GM19397 (cell line): ENCODE data around the gene PLEKHO2.
A peak's percentile ranks its signal among the peaks of the same experiment; 100 is the strongest.

Source experiments
- ATAC-seq: cut with Tn5 transposase; IDR thresholded peaks from one replicate; pipeline ENCODE4 v1.9.1; 2021; ENCODE audit warnings: mild to moderate bottlenecking, moderate library complexity; ENCODE audit not compliant: unreplicated experiment

The PLEKHO2 gene

DNA sequence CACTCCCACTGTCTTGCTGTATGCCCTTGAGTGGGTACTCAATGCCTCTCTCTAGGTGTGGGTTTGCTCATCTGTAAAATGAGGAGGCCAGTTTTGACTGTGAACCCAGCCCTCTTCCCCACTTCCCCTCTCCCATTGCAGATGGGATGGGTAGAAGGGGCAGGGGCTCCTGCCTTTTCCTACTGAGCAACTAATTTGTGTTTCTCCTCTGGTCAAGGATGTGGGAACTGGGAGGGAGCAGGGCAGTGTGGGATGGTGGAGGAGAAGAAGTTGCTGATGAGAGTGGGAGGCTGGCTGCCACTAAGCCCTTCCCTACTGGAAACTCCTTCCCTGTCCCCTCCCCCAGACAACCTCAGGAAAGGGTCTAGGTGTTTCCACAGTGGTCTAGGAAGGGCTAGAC, 49.8 kb downstream of the PLEKHO2 start:
- no peak for ATAC-seq

GRCh38 chr15:64892847-64893403, 51.2 kb downstream of the PLEKHO2 start:
- ATAC-seq: no peak

DNA sequence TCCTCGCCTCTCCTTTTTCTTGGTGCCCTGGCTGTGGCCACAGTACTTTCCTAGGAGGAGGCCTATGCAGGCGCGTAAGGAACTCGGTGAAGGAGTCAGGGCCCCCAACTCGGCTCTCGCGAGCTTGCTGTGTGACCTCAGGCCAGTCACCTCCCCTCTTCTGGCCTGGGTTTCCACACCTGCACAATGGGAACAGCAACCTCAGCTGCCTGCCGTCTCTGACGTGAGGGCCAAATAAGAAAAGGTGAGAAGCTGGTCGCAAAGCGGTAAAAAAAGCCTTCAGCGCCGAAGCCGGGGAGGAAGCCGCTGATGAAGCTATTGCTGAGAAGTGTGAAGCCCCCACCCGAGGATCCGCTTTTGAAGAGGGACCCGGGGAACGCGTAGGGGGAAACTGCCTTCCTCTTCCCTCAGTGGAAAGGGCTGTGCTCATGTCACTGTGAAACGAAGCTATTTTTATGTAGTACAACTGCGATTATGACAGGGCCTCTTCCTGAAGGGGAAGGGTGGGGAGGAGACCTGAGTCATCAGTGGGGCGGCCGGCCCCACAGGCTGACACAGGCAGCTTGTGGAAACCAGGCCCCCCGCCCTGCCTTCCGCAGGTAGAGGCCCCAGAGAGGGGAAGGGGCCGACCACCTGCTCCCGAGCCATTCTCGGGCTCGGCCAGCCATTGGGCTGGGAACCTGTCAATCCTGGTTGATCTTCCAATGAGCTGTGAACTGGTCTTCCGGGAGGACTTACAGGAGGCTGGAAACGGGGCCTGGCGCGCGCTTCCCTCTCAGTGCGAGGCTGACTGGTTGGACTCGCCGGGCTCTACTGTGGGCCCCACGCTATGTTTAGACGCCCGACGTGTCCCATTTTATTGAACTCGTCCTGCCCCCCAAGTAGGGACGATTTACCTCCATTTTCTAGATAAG, 52.0 kb downstream of the PLEKHO2 start:
- peak; percentile 64 for ATAC-seq

DNA sequence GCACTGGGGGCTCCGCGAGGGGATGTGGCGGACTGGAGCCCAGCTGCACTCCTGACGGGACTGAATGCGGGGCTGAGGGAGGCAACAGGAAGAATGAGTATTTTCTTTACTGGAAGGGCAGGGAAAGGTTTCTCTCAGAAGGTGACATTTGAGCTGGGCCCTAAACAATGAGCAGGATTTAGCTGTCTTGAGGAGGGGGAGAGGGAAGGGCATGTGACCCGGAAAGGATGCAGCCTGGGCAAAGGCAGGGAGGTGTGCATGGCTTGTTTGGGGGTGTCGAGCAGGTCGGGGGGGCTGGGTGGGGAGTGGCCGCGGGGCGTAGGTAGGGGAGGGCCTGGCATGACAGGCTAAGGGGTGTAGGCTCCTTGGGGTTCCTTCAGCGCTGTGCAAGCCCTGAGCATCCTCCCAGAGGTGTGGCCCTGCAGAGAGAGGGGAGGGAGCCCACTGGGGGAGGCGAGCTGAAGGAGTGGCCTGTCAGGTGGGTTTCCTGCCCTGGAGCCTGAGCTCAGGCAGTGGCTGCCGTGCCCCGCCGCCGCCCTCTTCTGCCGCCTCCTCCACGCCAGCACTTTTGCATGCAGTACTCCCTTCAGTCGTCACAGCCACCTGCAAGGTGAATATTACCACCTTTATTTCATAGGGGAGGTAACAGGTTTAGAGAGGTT, 52.8 kb downstream of the PLEKHO2 start:
- ATAC-seq: peak; percentile 35

- peak; percentile 27 for ATAC-seq
Measured at GRCh38 chr15:64895285-64896065, 53.8 kb downstream of the PLEKHO2 start.

GRCh38 chr15:64896371-64897069, 54.8 kb downstream of the PLEKHO2 start:
- ATAC-seq: no peak

DNA sequence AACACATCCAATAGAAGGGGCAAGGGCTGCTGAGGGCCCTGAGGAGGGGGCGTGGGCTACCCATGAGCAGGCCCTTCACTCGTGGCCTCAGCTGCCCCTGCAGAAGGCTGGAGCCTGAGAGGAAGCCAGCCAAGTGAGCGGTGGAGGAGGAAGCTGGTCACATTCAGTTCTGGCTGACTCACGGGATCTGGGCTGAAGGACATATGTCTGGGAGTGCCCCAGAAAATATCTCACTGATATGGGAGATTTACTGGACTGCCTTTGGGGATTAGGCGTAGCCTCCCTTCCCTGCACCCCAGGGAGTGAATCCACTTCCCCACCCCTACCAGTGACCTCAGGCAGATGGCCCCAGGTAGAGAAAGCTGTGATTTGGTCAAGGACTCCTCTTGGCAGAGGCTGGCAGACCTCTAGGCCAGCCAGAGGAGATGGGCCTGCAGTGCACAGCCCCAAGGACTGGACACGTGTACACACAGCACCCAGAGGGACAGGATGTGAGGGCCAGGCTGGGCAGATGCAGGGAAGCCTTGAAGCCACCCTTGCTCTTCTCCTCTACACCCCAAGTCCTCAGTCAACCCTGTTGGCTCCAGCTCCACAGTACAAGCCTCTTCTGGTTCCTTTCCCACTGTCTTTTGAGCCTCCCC, 55.8 kb downstream of the PLEKHO2 start:
- no peak for ATAC-seq

- ATAC-seq: no peak
Measured at GRCh38 chr15:64898406-64898805, 56.7 kb downstream of the PLEKHO2 start.

- no peak for ATAC-seq
Measured at GRCh38 chr15:64901141-64901540, 59.4 kb downstream of the PLEKHO2 start.

DNA sequence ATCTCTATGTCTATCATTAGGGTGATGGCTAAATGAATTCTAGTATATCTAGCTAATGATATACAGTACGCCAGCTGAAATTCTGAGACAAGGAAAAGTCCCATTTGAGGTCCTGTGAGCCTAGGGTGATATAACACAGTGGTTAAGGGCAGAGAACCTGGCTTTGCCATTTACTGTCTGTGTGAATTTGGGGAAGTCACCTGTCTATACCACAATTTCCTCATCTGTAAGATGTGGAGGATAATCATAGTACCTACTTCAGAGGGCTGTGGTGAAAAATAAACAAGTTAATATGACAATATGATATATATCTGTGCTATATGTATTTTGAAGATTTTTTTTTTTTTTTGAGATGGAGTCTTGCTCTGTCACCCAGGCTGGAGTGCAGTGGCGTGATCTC, 60.2 kb downstream of the PLEKHO2 start:
- no peak for ATAC-seq

DNA sequence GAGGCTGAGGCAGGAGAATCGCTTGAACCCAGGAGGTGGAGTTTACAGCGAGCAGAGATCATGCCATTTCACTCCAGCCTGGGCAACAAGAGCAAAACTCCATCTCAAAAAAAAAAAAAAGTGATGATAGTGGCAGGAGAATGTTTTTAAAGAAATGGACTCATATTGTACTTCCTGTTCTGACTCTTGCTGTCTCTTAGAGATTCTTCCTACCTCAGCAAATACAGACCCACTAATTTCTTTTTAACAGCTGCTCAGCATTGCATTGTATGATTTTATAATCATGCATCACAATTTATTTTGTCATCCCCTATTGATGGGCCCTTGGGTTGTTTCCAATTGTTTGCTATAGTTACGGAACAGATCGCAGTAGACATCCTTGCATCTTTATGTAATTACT, 61.1 kb downstream of the PLEKHO2 start:
- ATAC-seq: no peak

- no peak for ATAC-seq
Measured at GRCh38 chr15:64903326-64903950, 61.7 kb downstream of the PLEKHO2 start.

DNA sequence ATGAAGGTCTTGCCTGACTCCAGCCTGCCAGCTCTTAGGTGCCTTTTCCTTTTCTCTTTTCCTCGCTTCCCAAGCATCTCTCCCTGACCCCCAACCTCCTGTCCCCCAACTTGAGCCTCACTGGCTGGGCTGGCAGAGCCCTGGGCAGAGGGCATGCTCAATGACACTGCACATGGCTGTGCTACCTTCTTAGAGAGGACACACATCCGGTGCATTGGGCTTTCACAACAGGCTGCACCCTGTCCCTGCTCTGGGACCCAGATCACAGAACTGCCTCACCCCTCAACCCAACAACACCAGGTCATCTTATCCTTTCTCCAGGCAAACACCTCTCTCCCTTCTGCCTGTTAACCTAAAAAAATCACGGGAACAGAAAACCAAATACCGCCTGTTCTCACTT, 62.5 kb downstream of the PLEKHO2 start:
- ATAC-seq: no peak

- ATAC-seq: peak; percentile 79
Measured at GRCh38 chr15:64905119-64905831, 63.6 kb downstream of the PLEKHO2 start.

GRCh38 chr15:64905941-64906340, 64.2 kb downstream of the PLEKHO2 start:
- no peak for ATAC-seq

GRCh38 chr15:64906402-64906801, 64.7 kb downstream of the PLEKHO2 start:
- no peak for ATAC-seq

GRCh38 chr15:64907991-64908390, 66.3 kb downstream of the PLEKHO2 start:
- ATAC-seq: no peak

DNA sequence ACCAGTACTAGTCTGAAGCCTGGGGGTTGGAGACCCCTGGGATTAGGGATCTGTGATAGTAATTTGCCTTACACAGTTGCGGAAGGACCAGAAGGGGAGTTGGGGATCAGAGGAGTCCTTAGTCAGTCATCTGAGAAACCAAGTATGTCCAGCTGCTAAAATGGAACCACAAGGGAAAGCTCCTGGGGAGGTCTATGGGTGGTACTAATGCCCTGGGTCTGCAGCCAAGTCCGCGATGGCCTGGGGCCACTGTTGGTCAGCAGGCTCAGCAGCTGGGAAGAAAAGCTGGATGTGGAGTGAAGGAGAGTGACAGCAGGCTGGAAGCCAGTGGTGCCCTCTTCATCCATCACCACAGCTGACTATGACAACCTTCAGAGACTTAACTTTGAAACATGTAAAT, 67.8 kb downstream of the PLEKHO2 start:
- ATAC-seq: no peak
